Measurements from ENCODE around the gene MEP1A. TPM values are rescaled to one million over a fixed set of nuclear protein-coding genes. Genes with fewer than 3 reads are reported as not detected.
A peak's percentile ranks its signal among the peaks of the same experiment; 100 is the strongest.
"Not testable (repeated sequence)": the region's sequence is repeated elsewhere in the genome, so short reads cannot be mapped to it uniquely, and the experiment has no call there.

MEP1A gene
- total and polyA plus RNA-seq, 10 donors: 0.09 to 0.94 (median 0.22) TPM; not detected in 3

- Histone ChIP-seq H3K27ac (no peak overlapping the region), H3K36me3 (no peaks in the 10 kb centered on the region), H3K4me1 (peaks cover 0 to 5% (median 0%) of the 10 kb centered on the region in 6 donors), H3K9me3 (no peaks in the 10 kb centered on the region), H3K27me3 (replicated peaks in 1 of 7) (no peaks in the 10 kb centered on the region), H3K4me3 (no peak overlapping the region)
- WGBS, 5 donors: 75 to 88% (median 82%) methylated on average over 3 of the region's 3 CpGs
- TF ChIP-seq POLR2AphosphoS5 (IDR thresholded peaks at IDR 0.05) (no peak), POLR2A (IDR thresholded peaks at IDR 0.05) (no peak), CTCF (IDR thresholded peaks at IDR 0.05 in 8 of 11, conservative IDR thresholded peaks at IDR 0.05 in 3 of 11) (no peak)
- no peak for DNase-seq
- intact Hi-C loops (cut with DNase I; ENCODE audit: low total_unique reads): no loop called here
Observed at GRCh38 chr6:46760925-46761324, 32.3 kb upstream of the MEP1A start.

DNA sequence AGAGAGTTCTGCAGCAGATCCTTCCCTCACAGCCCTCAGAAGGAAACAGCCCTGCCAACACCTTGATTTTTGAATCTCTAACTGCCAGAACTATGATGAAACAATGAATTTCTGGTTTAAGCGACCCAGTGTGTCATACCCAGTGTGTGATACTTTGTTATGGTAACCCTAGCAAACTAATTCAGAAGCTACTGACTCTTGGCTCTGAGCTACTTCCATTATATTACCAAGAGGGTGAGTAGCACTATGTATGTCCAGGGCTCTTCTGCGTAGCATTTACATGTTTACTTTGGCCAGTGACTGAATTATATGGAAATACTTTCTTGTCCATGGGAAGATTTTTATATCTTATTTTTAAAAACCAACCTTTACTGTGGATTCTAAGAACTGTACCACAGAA lies 29.7 kb upstream of the MEP1A start:
- intact Hi-C loops (cut with DNase I; ENCODE audit: low total_unique reads): no loop called here
- Histone ChIP-seq H3K27me3 (replicated peaks in 1 of 7) (no peaks in the 10 kb centered on the region), H3K4me1 (no peaks in the 10 kb centered on the region), H3K36me3 (no peaks in the 10 kb centered on the region), H3K27ac (no peak overlapping the region), H3K4me3 (no peak overlapping the region), H3K9me3 (peaks cover 0 to 10% (median 2%) of the 10 kb centered on the region in 8 donors)
- TF ChIP-seq POLR2AphosphoS5 (IDR thresholded peaks at IDR 0.05) (no peak), POLR2A (IDR thresholded peaks at IDR 0.05) (no peak), CTCF (IDR thresholded peaks at IDR 0.05 in 8 of 11, conservative IDR thresholded peaks at IDR 0.05 in 3 of 11) (no peak)
- WGBS, 5 donors: 85 to 94% (median 89%) methylated on average over 2 of the region's 2 CpGs
- no peak for DNase-seq

DNA sequence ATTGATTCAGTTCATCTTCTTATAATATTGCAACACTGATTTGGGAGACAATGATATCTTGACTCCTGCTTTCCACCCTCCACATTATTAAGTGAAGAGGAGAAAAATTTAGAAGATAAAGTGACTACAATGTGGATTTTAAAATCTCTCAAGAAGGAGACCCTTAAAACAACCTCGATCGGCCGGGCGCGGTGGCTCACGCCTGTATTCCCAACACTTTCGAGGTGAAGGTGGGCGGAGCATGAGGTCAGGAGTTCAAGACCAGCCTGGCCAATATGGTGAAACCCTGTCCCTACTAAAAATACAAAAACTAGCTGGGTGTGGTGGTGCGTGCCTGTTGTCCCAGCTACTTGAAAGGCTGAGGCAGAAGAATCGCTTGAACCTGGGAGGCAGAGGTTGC lies 28.9 kb upstream of the MEP1A start:
- H3K4me1 ChIP-seq; intact Hi-C loops (cut with DNase I; ENCODE audit: low total_unique reads); DNase-seq; H3K36me3 ChIP-seq; H3K4me3 ChIP-seq; H3K9me3 ChIP-seq; H3K27me3 ChIP-seq (replicated peaks in 1 of 7); H3K27ac ChIP-seq: not testable (repeated sequence)
- WGBS, 5 donors: 93 to 94% (median 94%) methylated on average over 10 of the region's 10 CpGs

GRCh38 chr6:46764961-46765360 lies 28.2 kb upstream of the MEP1A start:
- no peaks in the 10 kb centered on the region for H3K4me1 ChIP-seq
- peaks cover 0 to 10% (median 2%) of the 10 kb centered on the region in 8 donors for H3K9me3 ChIP-seq
- WGBS, 5 donors: 90 to 100% (median 92%) methylated on average over 5 of the region's 5 CpGs
- DNase-seq: no peak
- TF ChIP-seq POLR2A (IDR thresholded peaks at IDR 0.05) (no peak), POLR2AphosphoS5 (IDR thresholded peaks at IDR 0.05) (no peak), CTCF (IDR thresholded peaks at IDR 0.05 in 8 of 11, conservative IDR thresholded peaks at IDR 0.05 in 3 of 11) (no peak)
- H3K27ac ChIP-seq: no peak overlapping the region
- intact Hi-C loops (cut with DNase I; ENCODE audit: low total_unique reads): no loop called here
- H3K27me3 ChIP-seq (replicated peaks in 1 of 7): no peaks in the 10 kb centered on the region
- no peak overlapping the region for H3K4me3 ChIP-seq
- H3K36me3 ChIP-seq: no peaks in the 10 kb centered on the region

DNA sequence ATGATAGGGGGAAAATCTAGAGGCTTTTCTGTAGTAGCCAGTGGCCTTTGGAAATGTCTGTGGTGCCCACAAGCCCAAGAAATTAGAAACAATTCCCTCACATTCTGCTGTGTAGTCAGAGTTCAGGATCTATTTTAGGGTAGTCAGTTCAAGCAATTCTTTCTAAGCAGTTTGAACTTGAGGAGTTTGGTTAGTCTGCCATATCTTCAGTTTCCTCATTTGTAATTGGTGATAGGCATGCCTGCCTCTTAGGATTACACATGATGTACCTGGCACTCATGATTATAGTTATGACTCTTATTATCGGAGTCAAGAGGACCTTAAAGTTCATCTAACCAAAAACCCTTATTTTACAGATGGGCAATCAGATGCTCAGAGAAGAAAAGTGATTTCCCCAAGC lies 21.2 kb upstream of the MEP1A start:
- Histone ChIP-seq H3K4me1 (peaks cover 0 to 28% (median 8%) of the 10 kb centered on the region in 6 donors), H3K4me3 (peak overlapping the region in 1 of 8 donors; percentile 52), H3K27me3 (replicated peaks in 1 of 7) (no peaks in the 10 kb centered on the region), H3K36me3 (no peaks in the 10 kb centered on the region), H3K9me3 (peaks cover 0 to 8% (median 2%) of the 10 kb centered on the region in 8 donors), H3K27ac (peak overlapping the region; percentile 9 to 85 (median 74))
- intact Hi-C loops (cut with DNase I; ENCODE audit: low total_unique reads): no loop called here
- 78 to 100% (median 86%) methylated on average over 1 of the region's 1 CpG for WGBS, 5 donors
- TF ChIP-seq POLR2A (IDR thresholded peaks at IDR 0.05): no peak
- no peak for TF ChIP-seq CTCF (IDR thresholded peaks at IDR 0.05 in 8 of 11, conservative IDR thresholded peaks at IDR 0.05 in 3 of 11)
- TF ChIP-seq POLR2AphosphoS5 (IDR thresholded peaks at IDR 0.05): no peak
- DNase-seq: no peak

Measured in spleen (tissue), 11 donors.